Keratinocyte (primary cell): Measurements from ENCODE around the gene GPHA2. TPM values are rescaled to one million over a fixed set of nuclear protein-coding genes. Genes with fewer than 3 reads are reported as not detected.

Experiments
- DNase-seq: peaks from one replicate; pipeline ENCODE4 v3.0.0-alpha.2; 2011; ENCODE audit warnings: low read depth, missing footprints, low spot score
- FAIRE-seq: peaks from 2 replicates; lab custom pipeline; 2011; peaks lifted over from hg19 to GRCh38; lab: Jason Lieb, UNC
- H2AFZ ChIP-seq: 2 replicates; pipeline ENCODE4 v1.6.0; 2012; ENCODE audit warnings: low read length, control low read depth, inconsistent platforms; ENCODE audit not compliant: control insufficient read depth
- H3K27ac ChIP-seq: 2 replicates; pipeline ENCODE4 v1.5.1; 2011; ENCODE audit warnings: low read length; ENCODE audit not compliant: control insufficient read depth, insufficient read depth
- H3K27me3 ChIP-seq: 3 replicates; pipeline ENCODE4 v1.6.0; 2011; ENCODE audit warnings: low read length; ENCODE audit not compliant: control insufficient read depth, insufficient read depth; ENCODE audit errors: extremely low read depth
- H3K36me3 ChIP-seq, 2 experiments: 2 replicates in 1 of 2; 3 replicates in 1 of 2; pipeline ENCODE4 v1.5.1; 2011; ENCODE audit warnings: low read length in 2 of 2, mild to moderate bottlenecking in 1 of 2; ENCODE audit not compliant: control insufficient read depth in 2 of 2, insufficient read depth in 2 of 2; ENCODE audit errors: extremely low read depth in 1 of 2
- H3K4me1 ChIP-seq: 3 replicates; pipeline ENCODE4 v1.5.1; 2011; ENCODE audit warnings: low read length; ENCODE audit not compliant: control insufficient read depth, insufficient read depth; ENCODE audit errors: extremely low read depth
- H3K4me2 ChIP-seq: 3 replicates; pipeline ENCODE4 v1.6.0; 2011; ENCODE audit warnings: low read depth, low read length; ENCODE audit not compliant: control insufficient read depth, insufficient read depth; ENCODE audit errors: extremely low read depth
- H3K4me3 ChIP-seq, 3 experiments: fragments of 200-600 bp in 1 of 3; sonication (generic) in 1 of 3; 2 replicates in 2 of 3; 3 replicates in 1 of 3; pipeline ENCODE4 v1.5.1; 2011 to 2016; ENCODE audit warnings: low read length in 3 of 3, mild to moderate bottlenecking in 3 of 3, control low read depth in 2 of 3, inconsistent platforms in 1 of 3, low read depth in 1 of 3, mixed read lengths in 1 of 3, mixed run types in 1 of 3, moderate library complexity in 1 of 3; ENCODE audit not compliant: control insufficient read depth in 2 of 3, insufficient read depth in 2 of 3; ENCODE audit errors: extremely low read depth in 1 of 3
- H3K79me2 ChIP-seq: 2 replicates; pipeline ENCODE4 v1.6.0; 2012; ENCODE audit warnings: low read length; ENCODE audit not compliant: control insufficient read depth, insufficient read depth
- H3K9ac ChIP-seq: 3 replicates; pipeline ENCODE4 v1.6.0; 2011; ENCODE audit warnings: low read length; ENCODE audit not compliant: control insufficient read depth, insufficient read depth; ENCODE audit errors: extremely low read depth
- H3K9me1 ChIP-seq: 3 replicates; pipeline ENCODE4 v1.6.0; 2011; ENCODE audit warnings: low read length; ENCODE audit not compliant: control insufficient read depth, insufficient read depth; ENCODE audit errors: extremely low read depth
- H3K9me3 ChIP-seq: 2 replicates; pipeline ENCODE4 v1.5.1; 2012; ENCODE audit warnings: low read depth, low read length; ENCODE audit not compliant: control insufficient read depth
- H4K20me1 ChIP-seq: 3 replicates; pipeline ENCODE4 v1.6.0; 2011; ENCODE audit warnings: low read length; ENCODE audit not compliant: control insufficient read depth, insufficient read depth; ENCODE audit errors: extremely low read depth
- EZH2 ChIP-seq: IDR thresholded peaks from one replicate; pipeline ENCODE4 v1.6.1; 2012; ENCODE audit warnings: inconsistent platforms, mild to moderate bottlenecking, low read length, moderate library complexity
- dilution Hi-C: fragments of 300-500 bp; cut with MboI; formaldehyde crosslinking; loops from one replicate; pipeline ENCODE4 v1.7.0; 2020; ENCODE audit warnings: low sequenced_read_pairs; ENCODE audit not compliant: extremely low pct_ligation_motif_present
- polyA plus RNA-seq, 5 experiments: library from polyadenylated mRNA; depleted of rRNA in 3 of 5; stranded (reverse) in 3 of 5; stranded (forward) in 1 of 5; unstranded in 1 of 5; fragments of >200 nt; gene quantifications; 1 replicate in 1 of 5; 2 replicates in 3 of 5; 3 replicates in 1 of 5; pipeline versions ENCODE4 v1.2.1 to v1.2.3, GENCODE V29; 2011 to 2012; ENCODE audit warnings: missing spikeins in 2 of 5, low read depth in 1 of 5, low replicate concordance in 1 of 5
- TF ChIP-seq, protein P1 (sequence below), 3 experiments: IDR thresholded peaks in 1 of 3; conservative IDR thresholded peaks in 1 of 3; optimal IDR thresholded peaks in 1 of 3; 2 replicates in 2 of 3; 3 replicates in 1 of 3; pipeline versions ENCODE3 to v1.5.1; 2011; ENCODE audit warnings: low read length in 3 of 3, mild to moderate bottlenecking in 3 of 3, moderate library complexity in 2 of 3, control low read depth in 1 of 3, inconsistent platforms in 1 of 3; ENCODE audit not compliant: insufficient read depth in 2 of 3; ENCODE audit errors: extremely low read depth in 1 of 3

Gene GPHA2
- polyA plus RNA-seq, 1 donor (not counting 4 experiments of a cell fraction or from before 2014, with no cell fraction given) = 0.08 TPM

- Histone ChIP-seq H3K4me1 (peaks cover under 1% of the 10 kb centered on the region), H3K9me3 (no peaks in the 10 kb centered on the region), H3K79me2 (no peaks in the 10 kb centered on the region), H3K4me2 (no peak overlapping the region), H2AFZ (no peak overlapping the region), H3K27me3 (no peaks in the 10 kb centered on the region), H4K20me1 (no peaks in the 10 kb centered on the region), H3K27ac (no peak overlapping the region), H3K9me1 (no peaks in the 10 kb centered on the region), H3K36me3 (peaks cover 24 to 36% of the 10 kb centered on the region in 2 experiments), H3K4me3 (no peak overlapping the region), H3K9ac (no peak overlapping the region)
- TF ChIP-seq, protein P1, sequence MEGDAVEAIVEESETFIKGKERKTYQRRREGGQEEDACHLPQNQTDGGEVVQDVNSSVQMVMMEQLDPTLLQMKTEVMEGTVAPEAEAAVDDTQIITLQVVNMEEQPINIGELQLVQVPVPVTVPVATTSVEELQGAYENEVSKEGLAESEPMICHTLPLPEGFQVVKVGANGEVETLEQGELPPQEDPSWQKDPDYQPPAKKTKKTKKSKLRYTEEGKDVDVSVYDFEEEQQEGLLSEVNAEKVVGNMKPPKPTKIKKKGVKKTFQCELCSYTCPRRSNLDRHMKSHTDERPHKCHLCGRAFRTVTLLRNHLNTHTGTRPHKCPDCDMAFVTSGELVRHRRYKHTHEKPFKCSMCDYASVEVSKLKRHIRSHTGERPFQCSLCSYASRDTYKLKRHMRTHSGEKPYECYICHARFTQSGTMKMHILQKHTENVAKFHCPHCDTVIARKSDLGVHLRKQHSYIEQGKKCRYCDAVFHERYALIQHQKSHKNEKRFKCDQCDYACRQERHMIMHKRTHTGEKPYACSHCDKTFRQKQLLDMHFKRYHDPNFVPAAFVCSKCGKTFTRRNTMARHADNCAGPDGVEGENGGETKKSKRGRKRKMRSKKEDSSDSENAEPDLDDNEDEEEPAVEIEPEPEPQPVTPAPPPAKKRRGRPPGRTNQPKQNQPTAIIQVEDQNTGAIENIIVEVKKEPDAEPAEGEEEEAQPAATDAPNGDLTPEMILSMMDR (optimal IDR thresholded peaks at IDR 0.05 in 1 of 3, IDR thresholded peaks at IDR 0.05 in 1 of 3, conservative IDR thresholded peaks at IDR 0.05 in 1 of 3; ENCODE audit: extremely low read depth in 1 of 3, insufficient read depth in 2 of 3, low read length in 3 of 3) = no peak
- no peak for TF ChIP-seq EZH2
- dilution Hi-C loops = no loop called here
- no peak for DNase-seq
- no peak for FAIRE-seq
Observed at GRCh38 chr11:64905516-64906313, 30.0 kb downstream of the GPHA2 start.

DNA sequence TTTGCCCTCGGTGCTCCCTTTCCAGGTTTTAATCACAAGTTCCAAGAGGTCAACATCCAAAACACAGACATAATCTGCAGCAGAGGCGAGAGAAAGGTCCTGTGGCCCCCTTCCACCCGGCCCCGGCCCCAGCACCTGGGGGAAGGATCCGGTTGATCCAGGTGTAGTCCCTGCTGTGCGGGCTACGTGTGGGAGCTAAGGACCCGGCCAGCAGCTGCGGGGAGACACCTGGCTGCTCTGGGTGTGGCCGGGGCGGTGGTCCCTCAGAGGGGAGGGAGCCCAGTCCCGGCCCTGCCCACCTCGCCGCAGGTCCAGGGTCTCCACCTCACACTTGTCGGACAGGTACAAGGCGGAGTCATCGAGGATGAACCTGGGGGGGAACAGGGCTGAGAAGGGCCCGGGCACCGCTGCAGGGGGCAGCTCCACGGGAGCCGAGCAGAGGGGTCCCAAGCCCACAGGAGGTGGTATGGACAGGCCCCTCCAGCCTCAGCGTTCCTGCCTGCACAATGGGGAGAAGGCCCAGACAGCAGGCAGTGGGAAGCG lies 32.3 kb downstream of the GPHA2 start:
- Histone ChIP-seq H3K9ac (no peak overlapping the region), H2AFZ (no peak overlapping the region), H3K4me1 (peaks cover 10% of the 10 kb centered on the region), H3K4me2 (no peak overlapping the region), H3K9me3 (no peaks in the 10 kb centered on the region), H3K36me3 (peaks cover 18 to 34% of the 10 kb centered on the region in 2 experiments), H4K20me1 (no peaks in the 10 kb centered on the region), H3K27me3 (no peaks in the 10 kb centered on the region), H3K79me2 (no peaks in the 10 kb centered on the region), H3K9me1 (no peaks in the 10 kb centered on the region), H3K27ac (no peak overlapping the region), H3K4me3 (no peak overlapping the region)
- dilution Hi-C loops = no loop called here
- no peak for FAIRE-seq
- no peak for DNase-seq
- no peak for TF ChIP-seq EZH2
- TF ChIP-seq, protein P1 (optimal IDR thresholded peaks at IDR 0.05 in 1 of 3, IDR thresholded peaks at IDR 0.05 in 1 of 3, conservative IDR thresholded peaks at IDR 0.05 in 1 of 3; ENCODE audit: extremely low read depth in 1 of 3, insufficient read depth in 2 of 3, low read length in 3 of 3) = no peak
